GM23338 (cell line): ENCODE results near the gene UTS2R. TPM values are rescaled to one million over a fixed set of nuclear protein-coding genes. Genes with fewer than 3 reads are reported as not detected.

Source experiments
- ATAC-seq: fragments of 200-7000 bp; cut with Tn5 transposase; 3 replicates; pipeline ENCODE4 v1.9.1; 2020
- DNase-seq: peaks from one replicate; pipeline ENCODE4 v3.0.0-alpha.2; 2015; ENCODE audit warnings: low spot score
- H2AFZ ChIP-seq: fragments of 200-600 bp; sonication (generic); 2 replicates; pipeline ENCODE4 v1.8.0; 2016; ENCODE audit warnings: antibody characterized with exemption, mild to moderate bottlenecking, moderate library complexity
- H3F3A ChIP-seq: fragments of 200-600 bp; sonication (generic); replicated peaks from 2 replicates; pipeline ENCODE4 v1.8.0; 2017; ENCODE audit warnings: antibody characterized with exemption, mixed run types, low read depth
- H3K27ac ChIP-seq: fragments of 200-600 bp; sonication (generic); 2 replicates; pipeline ENCODE4 v1.6.1; 2016; ENCODE audit warnings: low read depth
- H3K27me3 ChIP-seq: fragments of 200-600 bp; sonication (generic); 2 replicates; pipeline ENCODE4 v1.8.0; 2016; ENCODE audit warnings: mild to moderate bottlenecking, mixed run types, moderate library complexity; ENCODE audit not compliant: insufficient read depth
- H3K36me3 ChIP-seq: fragments of 200-600 bp; sonication (generic); 2 replicates; pipeline ENCODE4 v1.8.0; 2016; ENCODE audit warnings: mild to moderate bottlenecking; ENCODE audit not compliant: insufficient read depth
- H3K4me1 ChIP-seq: fragments of 200-600 bp; sonication (generic); 2 replicates; pipeline ENCODE4 v1.8.0; 2016; ENCODE audit warnings: mild to moderate bottlenecking, moderate library complexity; ENCODE audit not compliant: insufficient read depth
- H3K4me2 ChIP-seq: fragments of 200-600 bp; sonication (generic); 2 replicates; pipeline ENCODE4 v1.7.1; 2017; ENCODE audit warnings: mixed run types
- H3K4me3 ChIP-seq: fragments of 200-600 bp; sonication (generic); 2 replicates; pipeline ENCODE4 v1.6.1; 2016; ENCODE audit warnings: mixed run types
- H3K79me2 ChIP-seq: fragments of 200-600 bp; sonication (generic); replicated peaks from 2 replicates; pipeline ENCODE4 v1.8.0; 2017; ENCODE audit warnings: mild to moderate bottlenecking; ENCODE audit not compliant: insufficient read depth
- H3K9me2 ChIP-seq: fragments of 200-600 bp; sonication (generic); 2 replicates; pipeline ENCODE4 v1.8.0; 2017; ENCODE audit not compliant: insufficient read depth
- H4K20me1 ChIP-seq: fragments of 200-600 bp; sonication (generic); replicated peaks from 2 replicates; pipeline ENCODE4 v1.8.0; 2017; ENCODE audit warnings: mild to moderate bottlenecking; ENCODE audit not compliant: insufficient read depth
- H3K27ac Mint-ChIP-seq: 2 replicates; pipeline ENCODE4 v1.8.0; 2020; ENCODE audit warnings: inconsistent platforms, mild to moderate bottlenecking, moderate library complexity, mixed read lengths
- H3K27me3 Mint-ChIP-seq: 3 replicates; pipeline ENCODE4 v1.8.0; 2022; ENCODE audit warnings: low read depth, mild to moderate bottlenecking, moderate library complexity, mixed read lengths, inconsistent platforms; ENCODE audit not compliant: insufficient read depth, poor library complexity
- H3K36me3 Mint-ChIP-seq: 3 replicates; pipeline ENCODE4 v1.8.0; 2021; ENCODE audit warnings: low read depth, mild to moderate bottlenecking, inconsistent platforms, moderate library complexity, mixed read lengths
- H3K4me1 Mint-ChIP-seq: 3 replicates; pipeline ENCODE4 v1.8.0; 2020; ENCODE audit warnings: mild to moderate bottlenecking, inconsistent platforms, mixed read lengths
- H3K4me3 Mint-ChIP-seq: 3 replicates; pipeline ENCODE4 v1.8.0; 2021; ENCODE audit warnings: moderate library complexity, mild to moderate bottlenecking, inconsistent platforms, mixed read lengths
- H3K9me3 Mint-ChIP-seq: 3 replicates; pipeline ENCODE4 v1.8.0; 2020; ENCODE audit warnings: moderate library complexity, mild to moderate bottlenecking, inconsistent platforms, mixed read lengths
- CREB1 ChIP-seq: fragments of 250-450 bp; sonication (Bioruptor Pico); IDR thresholded peaks from 2 replicates; pipeline ENCODE4 v1.5.0; 2020; ENCODE audit warnings: low read depth, mild to moderate bottlenecking, moderate library complexity
- CTCF ChIP-seq, 2 experiments: fragments of 200-600 bp in 1 of 2; sonication (generic) in 1 of 2; conservative IDR thresholded peaks; 2 replicates each; pipeline versions ENCODE4 v1.5.1 to v1.6.1; 2016 to 2017; ENCODE audit warnings: antibody characterized with exemption in 2 of 2, low read depth in 2 of 2, mild to moderate bottlenecking in 2 of 2, moderate library complexity in 1 of 2
- ETS1 ChIP-seq: IDR thresholded peaks from 2 replicates; pipeline ENCODE4 v1.6.1; 2016; ENCODE audit warnings: antibody characterized with exemption
- EZH2phosphoT487 ChIP-seq: fragments of 200-600 bp; sonication (generic); IDR thresholded peaks from one replicate; pipeline ENCODE4 v1.8.1; 2018; ENCODE audit warnings: antibody characterized with exemption; ENCODE audit not compliant: unreplicated experiment
- JUNB ChIP-seq: IDR thresholded peaks from one replicate; pipeline ENCODE4 v1.6.1; 2016; ENCODE audit warnings: antibody characterized with exemption; ENCODE audit not compliant: unreplicated experiment
- NANOG ChIP-seq: IDR thresholded peaks from 2 replicates; pipeline ENCODE4 v1.6.1; 2016; ENCODE audit warnings: antibody characterized with exemption, borderline replicate concordance
- POLR2AphosphoS5 ChIP-seq: IDR thresholded peaks from 2 replicates; pipeline ENCODE4 v1.6.1; 2016; ENCODE audit warnings: antibody characterized with exemption, low read depth
- REST ChIP-seq: IDR thresholded peaks from one replicate; pipeline ENCODE4 v1.6.1; 2018; ENCODE audit warnings: antibody characterized with exemption; ENCODE audit not compliant: unreplicated experiment
- STAT1 ChIP-seq: IDR thresholded peaks from one replicate; pipeline ENCODE4 v1.6.1; 2016; ENCODE audit warnings: antibody characterized with exemption; ENCODE audit not compliant: unreplicated experiment
- ZNF114 ChIP-seq: fragments of 250-450 bp; sonication (Bioruptor Pico); IDR thresholded peaks from 2 replicates; pipeline ENCODE4 v1.5.0; 2020; ENCODE audit warnings: mild to moderate bottlenecking, moderate library complexity
- ZNF331 ChIP-seq: fragments of 250-450 bp; sonication (Bioruptor Pico); IDR thresholded peaks from 2 replicates; pipeline ENCODE4 v1.5.0; 2020; ENCODE audit warnings: low read depth, mild to moderate bottlenecking, moderate library complexity
- polyA plus RNA-seq: library from polyadenylated mRNA; unstranded; fragments of >200 nt; fragmentation: Nextera tagmentation; extraction: Ambion mirVana; gene quantifications from 2 replicates; pipeline ENCODE4 v1.2.1, GENCODE V29; 2016
- total RNA-seq: library from RNA; depleted of rRNA; stranded (reverse); fragments of >200 nt; shearing (Covaris generic); gene quantifications from 2 replicates; pipeline ENCODE4 v1.2.3, GENCODE V29; 2014

UTS2R gene
- total and polyA plus RNA-seq, 2 experiments from 2014 or later: 0.49 TPM; not detected in 1

GRCh38 chr17:82325286-82326180 is 46.0 kb upstream of the UTS2R start (continued):
- no peak for TF ChIP-seq EZH2phosphoT487
- TF ChIP-seq REST: no peak

GRCh38 chr17:82327289-82327688 is 44.3 kb upstream of the UTS2R start:
- no peak overlapping the region for H3K27ac ChIP-seq
- no peaks in the 10 kb centered on the region for H3K4me1 ChIP-seq
- no peak overlapping the region for H3K4me2 ChIP-seq
- no peaks in the 10 kb centered on the region for H3K36me3 ChIP-seq
- peaks cover 9% of the 10 kb centered on the region for H3K27me3 ChIP-seq
- no peak for DNase-seq
- H3K79me2 ChIP-seq: no peaks in the 10 kb centered on the region
- H3K27ac Mint-ChIP-seq: no peak overlapping the region
- no peak overlapping the region for H2AFZ ChIP-seq
- no peak overlapping the region for H3K4me3 ChIP-seq
- H3K9me2 ChIP-seq: no peaks in the 10 kb centered on the region
- no peak overlapping the region for H3K4me3 Mint-ChIP-seq
- peaks cover 18% of the 10 kb centered on the region for H3K27me3 Mint-ChIP-seq
- ATAC-seq: peak; percentile 22
- no peaks in the 10 kb centered on the region for H3K9me3 Mint-ChIP-seq
- peaks cover 13% of the 10 kb centered on the region for H3K4me1 Mint-ChIP-seq
- H4K20me1 ChIP-seq: no peaks in the 10 kb centered on the region
- no peaks in the 10 kb centered on the region; the same call in 2 of the 3 replicates for H3K36me3 Mint-ChIP-seq
- H3F3A ChIP-seq: no peaks in the 10 kb centered on the region
- TF ChIP-seq CREB1 (CRISPR knock-in tag) (no peak), CTCF (conservative IDR thresholded peaks at IDR 0.05; ENCODE audit: low read depth in 2 of 2) (no peak), ZNF331 (CRISPR knock-in tag) (no peak), JUNB (no peak), EZH2phosphoT487 (no peak), STAT1 (no peak), NANOG (no peak), ETS1 (no peak), ZNF114 (CRISPR knock-in tag) (no peak), POLR2AphosphoS5 (no peak), REST (no peak)
